Neural progenitor cell (in vitro differentiated cells): ENCODE data around the gene EVC2. TPM values are rescaled to one million over a fixed set of nuclear protein-coding genes. Genes with fewer than 3 reads are reported as not detected.
A peak's percentile ranks its signal among the peaks of the same experiment; 100 is the strongest.

Source experiments
- DNase-seq: peaks from one replicate; pipeline ENCODE4 v3.0.0-alpha.2; 2016; ENCODE audit warnings: low spot score
- H2AFZ ChIP-seq: fragments of 200-600 bp; sonication (generic); replicated peaks from 2 replicates; pipeline ENCODE4 v1.6.1; 2016; ENCODE audit warnings: antibody characterized with exemption
- H3F3A ChIP-seq: fragments of 200-600 bp; sonication (generic); 2 replicates; pipeline ENCODE4 v1.6.1; 2016; ENCODE audit warnings: antibody characterized with exemption, low read depth
- H3K27ac ChIP-seq: fragments of 200-600 bp; sonication (generic); 2 replicates; pipeline ENCODE4 v1.5.1; 2016; ENCODE audit warnings: mild to moderate bottlenecking
- H3K27me3 ChIP-seq: fragments of 200-600 bp; sonication (generic); 2 replicates; pipeline ENCODE4 v1.6.1; 2016; ENCODE audit warnings: mild to moderate bottlenecking, moderate library complexity
- H3K36me3 ChIP-seq: fragments of 200-600 bp; sonication (generic); 2 replicates; pipeline ENCODE4 v1.5.1; 2016
- H3K4me1 ChIP-seq: fragments of 200-600 bp; sonication (generic); 2 replicates; pipeline ENCODE4 v1.6.1; 2016; ENCODE audit warnings: mixed run types
- H3K4me2 ChIP-seq: fragments of 200-600 bp; sonication (generic); 2 replicates; pipeline ENCODE4 v1.6.1; 2016
- H3K4me3 ChIP-seq: fragments of 200-600 bp; sonication (generic); 2 replicates; pipeline ENCODE4 v1.5.1; 2016
- H3K79me2 ChIP-seq: fragments of 200-600 bp; sonication (generic); 2 replicates; pipeline ENCODE4 v1.6.1; 2016; ENCODE audit warnings: low read depth
- H3K9ac ChIP-seq: fragments of 200-600 bp; sonication (generic); 2 replicates; pipeline ENCODE4 v1.6.1; 2016
- H3K9me3 ChIP-seq: fragments of 200-600 bp; sonication (generic); 2 replicates; pipeline ENCODE4 v1.5.1; 2016; ENCODE audit warnings: low read depth
- H4K20me1 ChIP-seq: fragments of 200-600 bp; sonication (generic); 2 replicates; pipeline ENCODE4 v1.6.1; 2016; ENCODE audit warnings: low read depth
- H3K27ac Mint-ChIP-seq: 3 replicates; pipeline ENCODE4 v1.8.0; 2021; ENCODE audit warnings: mixed read lengths
- H3K27me3 Mint-ChIP-seq: 2 replicates; pipeline ENCODE4 v1.8.0; 2022; ENCODE audit warnings: low read depth, mild to moderate bottlenecking, inconsistent platforms, moderate library complexity, mixed read lengths; ENCODE audit not compliant: insufficient read depth
- H3K36me3 Mint-ChIP-seq: 3 replicates; pipeline ENCODE4 v1.8.0; 2021; ENCODE audit warnings: mixed read lengths
- H3K4me1 Mint-ChIP-seq: 3 replicates; pipeline ENCODE4 v1.8.0; 2021; ENCODE audit warnings: mixed read lengths
- H3K4me3 Mint-ChIP-seq: 3 replicates; pipeline ENCODE4 v1.8.0; 2021; ENCODE audit warnings: mild to moderate bottlenecking, moderate library complexity, mixed read lengths
- H3K9me3 Mint-ChIP-seq: 3 replicates; pipeline ENCODE4 v1.8.0; 2020; ENCODE audit warnings: mixed read lengths
- EZH2 ChIP-seq: fragments of 200-600 bp; sonication (generic); IDR thresholded peaks from 2 replicates; pipeline ENCODE4 v1.6.1; 2017; ENCODE audit warnings: antibody characterized with exemption, mild to moderate bottlenecking, moderate library complexity
- EZH2phosphoT487 ChIP-seq: fragments of 200-600 bp; sonication (generic); IDR thresholded peaks from 2 replicates; pipeline ENCODE4 v1.6.1; 2017; ENCODE audit warnings: antibody characterized with exemption
- total RNA-seq: library from RNA; depleted of rRNA; stranded (reverse); fragments of >200 nt; gene quantifications from 2 replicates; pipeline ENCODE4 v1.2.3, GENCODE V29; 2015; ENCODE audit warnings: low replicate concordance
- TF ChIP-seq, protein P1 (sequence below): fragments of 200-600 bp; sonication (generic); IDR thresholded peaks from 2 replicates; pipeline ENCODE4 v1.5.1; 2017; ENCODE audit warnings: antibody characterized with exemption, mild to moderate bottlenecking

The EVC2 gene
- total RNA-seq, 1 donor from 2014 or later = 6.1 TPM

DNA sequence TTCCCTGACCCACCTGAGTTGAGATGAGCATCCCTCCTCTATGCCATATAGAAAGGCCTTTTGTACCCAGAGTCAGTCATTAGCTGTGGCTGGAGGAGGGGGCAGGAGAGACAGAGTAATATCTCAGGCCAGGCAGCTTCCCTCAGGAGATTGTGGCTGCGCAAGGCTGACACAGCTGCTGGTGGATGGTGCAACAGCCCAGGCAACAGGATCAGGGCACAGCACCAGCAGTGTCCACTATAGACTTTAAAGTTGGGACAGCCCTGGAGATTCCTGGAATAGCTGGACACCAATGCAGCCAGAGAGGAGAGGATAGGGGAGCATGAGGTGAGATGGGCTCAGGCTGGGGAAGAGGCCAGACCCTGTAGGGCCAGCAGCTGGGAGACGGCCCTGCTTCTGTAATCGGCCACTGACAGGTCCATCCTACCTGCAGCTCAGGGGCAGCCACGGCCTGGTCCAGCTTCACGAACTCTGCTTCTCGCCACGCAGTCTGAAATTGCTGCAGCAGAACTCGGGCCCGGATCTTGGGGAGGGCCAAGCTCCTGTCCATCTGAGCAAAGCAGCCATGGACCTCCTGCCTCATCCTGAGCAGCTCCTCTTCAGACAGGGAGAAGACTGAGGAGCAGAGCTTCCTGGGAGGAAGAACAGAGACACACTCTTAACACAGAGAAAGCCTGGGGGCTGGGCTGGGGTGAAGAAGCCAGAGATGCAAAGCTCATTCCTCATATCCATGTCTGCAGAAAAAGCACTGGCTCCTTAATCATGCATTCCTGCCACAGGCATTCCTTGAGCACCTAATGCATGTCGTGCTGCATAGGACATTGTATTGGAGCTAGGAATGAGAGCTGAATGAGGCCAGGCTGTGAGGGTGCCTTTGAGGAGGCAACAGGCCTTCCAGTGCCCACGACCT is 90.1 kb downstream of the EVC2 start:
- H3K27me3 ChIP-seq = no peaks in the 10 kb centered on the region
- no peak overlapping the region for H3K27ac ChIP-seq
- H3K4me3 ChIP-seq = no peak overlapping the region
- no peaks in the 10 kb centered on the region for H3F3A ChIP-seq
- no peaks in the 10 kb centered on the region for H3K9me3 Mint-ChIP-seq
- no peaks in the 10 kb centered on the region for H3K4me1 ChIP-seq
- H3K27ac Mint-ChIP-seq = no peak overlapping the region
- no peaks in the 10 kb centered on the region for H4K20me1 ChIP-seq
- no peak overlapping the region for H2AFZ ChIP-seq
- H3K79me2 ChIP-seq = no peaks in the 10 kb centered on the region
- H3K36me3 ChIP-seq = no peaks in the 10 kb centered on the region
- no peaks in the 10 kb centered on the region for H3K36me3 Mint-ChIP-seq
- peaks cover 5% of the 10 kb centered on the region for H3K4me1 Mint-ChIP-seq
- no peak for DNase-seq
- TF ChIP-seq EZH2phosphoT487 (no peak), EZH2 (no peak)
- TF ChIP-seq, protein P1, sequence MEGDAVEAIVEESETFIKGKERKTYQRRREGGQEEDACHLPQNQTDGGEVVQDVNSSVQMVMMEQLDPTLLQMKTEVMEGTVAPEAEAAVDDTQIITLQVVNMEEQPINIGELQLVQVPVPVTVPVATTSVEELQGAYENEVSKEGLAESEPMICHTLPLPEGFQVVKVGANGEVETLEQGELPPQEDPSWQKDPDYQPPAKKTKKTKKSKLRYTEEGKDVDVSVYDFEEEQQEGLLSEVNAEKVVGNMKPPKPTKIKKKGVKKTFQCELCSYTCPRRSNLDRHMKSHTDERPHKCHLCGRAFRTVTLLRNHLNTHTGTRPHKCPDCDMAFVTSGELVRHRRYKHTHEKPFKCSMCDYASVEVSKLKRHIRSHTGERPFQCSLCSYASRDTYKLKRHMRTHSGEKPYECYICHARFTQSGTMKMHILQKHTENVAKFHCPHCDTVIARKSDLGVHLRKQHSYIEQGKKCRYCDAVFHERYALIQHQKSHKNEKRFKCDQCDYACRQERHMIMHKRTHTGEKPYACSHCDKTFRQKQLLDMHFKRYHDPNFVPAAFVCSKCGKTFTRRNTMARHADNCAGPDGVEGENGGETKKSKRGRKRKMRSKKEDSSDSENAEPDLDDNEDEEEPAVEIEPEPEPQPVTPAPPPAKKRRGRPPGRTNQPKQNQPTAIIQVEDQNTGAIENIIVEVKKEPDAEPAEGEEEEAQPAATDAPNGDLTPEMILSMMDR = no peak
- no peaks in the 10 kb centered on the region for H3K9me3 ChIP-seq
- no peak overlapping the region for H3K9ac ChIP-seq
- no peak overlapping the region for H3K4me2 ChIP-seq
- H3K4me3 Mint-ChIP-seq = no peak overlapping the region
- H3K27me3 Mint-ChIP-seq = peaks cover 4% of the 10 kb centered on the region

DNA sequence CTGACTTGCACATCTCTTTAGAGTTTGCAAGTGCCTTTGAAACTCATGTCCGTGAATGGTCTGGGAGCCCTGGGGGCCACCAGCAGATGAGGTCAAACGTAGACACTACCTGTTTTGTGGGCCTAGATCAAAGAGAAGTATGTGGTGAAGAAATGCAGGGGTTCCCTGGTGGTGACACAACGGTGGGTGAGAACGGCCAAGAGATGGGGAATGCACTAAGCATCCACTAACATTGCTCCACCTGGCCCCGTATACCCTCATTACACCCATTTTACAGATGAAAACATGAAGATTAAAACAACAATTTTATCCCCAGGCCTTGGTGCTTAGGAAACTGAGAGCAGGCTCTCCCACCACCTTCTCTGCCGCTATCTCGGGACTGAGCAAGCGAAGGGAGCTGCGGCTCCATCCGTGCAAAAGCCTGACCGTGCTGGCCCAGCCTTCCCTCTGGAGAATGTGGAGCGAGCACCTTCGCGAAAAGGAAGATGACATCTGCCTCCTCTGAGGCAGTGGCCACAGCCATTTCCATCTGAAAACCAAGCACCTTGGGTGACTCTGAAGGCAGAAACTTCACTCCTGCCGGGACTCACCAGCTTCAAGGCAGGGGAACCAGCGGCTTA is 91.9 kb downstream of the EVC2 start:
- Histone ChIP-seq H3K27ac (no peak overlapping the region), H3K4me3 (no peak overlapping the region), H2AFZ (no peak overlapping the region), H3K4me2 (no peak overlapping the region), H3K36me3 (no peaks in the 10 kb centered on the region), H3F3A (no peaks in the 10 kb centered on the region), H3K27me3 (no peaks in the 10 kb centered on the region), H4K20me1 (no peaks in the 10 kb centered on the region), H3K9me3 (no peaks in the 10 kb centered on the region), H3K9ac (no peak overlapping the region), H3K4me1 (peaks cover 5% of the 10 kb centered on the region), H3K79me2 (no peaks in the 10 kb centered on the region)
- Mint-ChIP-seq H3K4me1 (peaks cover 8% of the 10 kb centered on the region), H3K9me3 (no peaks in the 10 kb centered on the region), H3K36me3 (no peaks in the 10 kb centered on the region), H3K27ac (no peak overlapping the region), H3K4me3 (no peak overlapping the region), H3K27me3 (peaks cover 5% of the 10 kb centered on the region)
- DNase-seq = no peak
- TF ChIP-seq EZH2 = no peak

DNA sequence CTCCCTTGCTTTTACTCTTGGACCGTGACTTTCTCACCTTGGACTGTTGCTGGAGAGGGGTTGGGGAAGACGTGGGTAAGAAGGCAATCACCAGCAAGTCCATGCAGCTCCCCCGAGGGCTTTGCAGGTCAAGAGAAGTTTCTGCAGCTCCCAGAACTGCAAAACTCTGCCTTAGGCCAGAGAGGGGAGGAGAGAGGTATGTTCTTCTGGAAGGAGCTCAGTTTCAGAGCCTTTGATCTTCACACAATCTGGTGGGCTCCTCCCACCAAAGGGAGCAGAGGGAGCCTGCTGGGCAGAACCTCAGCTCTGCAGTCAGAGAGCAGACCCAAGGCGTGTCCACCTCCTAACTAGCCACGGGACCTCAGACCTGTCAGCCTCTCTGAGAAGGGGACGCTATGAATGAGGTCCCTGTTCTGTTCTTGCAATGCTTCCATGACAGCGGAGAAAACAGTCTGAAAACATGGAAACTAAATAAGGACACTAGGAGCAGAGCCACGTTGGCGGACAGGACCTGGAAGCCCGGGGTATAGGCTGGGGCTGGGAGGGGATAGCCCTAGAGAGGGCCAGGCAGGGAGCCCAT is 92.8 kb downstream of the EVC2 start:
- peak overlapping the region; percentile 31 for H3K27ac Mint-ChIP-seq
- H3K4me1 Mint-ChIP-seq = peaks cover 8% of the 10 kb centered on the region

More for the DNA sequence above, 92.8 kb downstream of the EVC2 start:
- Histone ChIP-seq H3K4me2 (no peak overlapping the region), H3K4me1 (peaks cover 5% of the 10 kb centered on the region), H3K79me2 (no peaks in the 10 kb centered on the region), H3F3A (no peaks in the 10 kb centered on the region), H3K9me3 (no peaks in the 10 kb centered on the region), H3K36me3 (no peaks in the 10 kb centered on the region), H3K9ac (no peak overlapping the region), H3K27ac (no peak overlapping the region), H3K4me3 (no peak overlapping the region), H3K27me3 (no peaks in the 10 kb centered on the region), H4K20me1 (no peaks in the 10 kb centered on the region), H2AFZ (no peak overlapping the region)
- DNase-seq = no peak
- peaks cover 5% of the 10 kb centered on the region for H3K27me3 Mint-ChIP-seq
- TF ChIP-seq, protein P1 = no peak
- no peak for TF ChIP-seq EZH2
- no peak for TF ChIP-seq EZH2phosphoT487
- no peaks in the 10 kb centered on the region for H3K9me3 Mint-ChIP-seq
- no peaks in the 10 kb centered on the region for H3K36me3 Mint-ChIP-seq
- H3K4me3 Mint-ChIP-seq = no peak overlapping the region
